Transverse colon (tissue), 3 donors: Measurements from ENCODE around the gene SRXN1.

Experiments used
- POLR2A ChIP-seq: fragments of 450-650 bp; IDR thresholded peaks from one replicate; pipeline ENCODE4 v1.6.1; 2016; ENCODE audit warnings: antibody characterized with exemption, mild to moderate bottlenecking, moderate library complexity
- TF ChIP-seq, protein P1 (sequence below), 5 experiments: fragments of 200-600 bp in 3 of 5; fragments of 450-650 bp in 2 of 5; sonication (generic) in 3 of 5; IDR thresholded peaks; 1 replicate in 2 of 5; 2 replicates in 3 of 5; pipeline ENCODE4 v1.5.1; 2016 to 2017; ENCODE audit warnings: antibody characterized with exemption in 5 of 5, inconsistent platforms in 3 of 5, mild to moderate bottlenecking in 2 of 5, moderate library complexity in 1 of 5

DNA sequence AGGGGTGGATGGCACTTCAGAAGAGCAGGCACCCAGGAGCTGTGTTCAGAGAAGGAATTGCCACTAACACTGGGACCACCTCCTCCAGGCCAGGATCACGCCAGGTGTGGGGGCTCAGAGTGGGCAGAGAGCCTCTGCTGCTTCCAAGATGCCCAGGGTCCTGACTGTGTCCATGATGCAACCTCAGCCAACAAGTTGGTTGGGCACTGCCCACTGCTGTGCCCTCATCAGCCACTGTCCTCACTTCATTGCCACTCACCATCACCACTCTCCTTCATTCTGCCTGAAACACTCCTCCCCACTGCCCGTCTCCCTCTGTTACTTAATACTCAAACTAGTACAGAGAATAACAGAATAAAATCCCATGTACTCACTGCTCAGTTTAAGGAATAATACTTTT lies 26.4 kb downstream of the SRXN1 start:
- TF ChIP-seq, protein P1, sequence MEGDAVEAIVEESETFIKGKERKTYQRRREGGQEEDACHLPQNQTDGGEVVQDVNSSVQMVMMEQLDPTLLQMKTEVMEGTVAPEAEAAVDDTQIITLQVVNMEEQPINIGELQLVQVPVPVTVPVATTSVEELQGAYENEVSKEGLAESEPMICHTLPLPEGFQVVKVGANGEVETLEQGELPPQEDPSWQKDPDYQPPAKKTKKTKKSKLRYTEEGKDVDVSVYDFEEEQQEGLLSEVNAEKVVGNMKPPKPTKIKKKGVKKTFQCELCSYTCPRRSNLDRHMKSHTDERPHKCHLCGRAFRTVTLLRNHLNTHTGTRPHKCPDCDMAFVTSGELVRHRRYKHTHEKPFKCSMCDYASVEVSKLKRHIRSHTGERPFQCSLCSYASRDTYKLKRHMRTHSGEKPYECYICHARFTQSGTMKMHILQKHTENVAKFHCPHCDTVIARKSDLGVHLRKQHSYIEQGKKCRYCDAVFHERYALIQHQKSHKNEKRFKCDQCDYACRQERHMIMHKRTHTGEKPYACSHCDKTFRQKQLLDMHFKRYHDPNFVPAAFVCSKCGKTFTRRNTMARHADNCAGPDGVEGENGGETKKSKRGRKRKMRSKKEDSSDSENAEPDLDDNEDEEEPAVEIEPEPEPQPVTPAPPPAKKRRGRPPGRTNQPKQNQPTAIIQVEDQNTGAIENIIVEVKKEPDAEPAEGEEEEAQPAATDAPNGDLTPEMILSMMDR (IDR thresholded peaks at IDR 0.05) = no peak
- no peak for TF ChIP-seq POLR2A
